Astrocyte (in vitro differentiated cells and primary cell): ENCODE data around the gene PYGB.

Source experiments
- EZH2 ChIP-seq: IDR thresholded peaks from 2 replicates; pipeline ENCODE4 v1.6.1; 2012; ENCODE audit warnings: mild to moderate bottlenecking, low read length, inconsistent platforms; ENCODE audit not compliant: insufficient read depth
- TF ChIP-seq, protein P1 (sequence below): IDR thresholded peaks from 2 replicates; pipeline ENCODE4 v1.5.1; 2011; ENCODE audit warnings: low read depth, mild to moderate bottlenecking, inconsistent platforms, low read length, moderate library complexity; ENCODE audit not compliant: insufficient read depth

- no peak for TF ChIP-seq EZH2
- TF ChIP-seq, protein P1, sequence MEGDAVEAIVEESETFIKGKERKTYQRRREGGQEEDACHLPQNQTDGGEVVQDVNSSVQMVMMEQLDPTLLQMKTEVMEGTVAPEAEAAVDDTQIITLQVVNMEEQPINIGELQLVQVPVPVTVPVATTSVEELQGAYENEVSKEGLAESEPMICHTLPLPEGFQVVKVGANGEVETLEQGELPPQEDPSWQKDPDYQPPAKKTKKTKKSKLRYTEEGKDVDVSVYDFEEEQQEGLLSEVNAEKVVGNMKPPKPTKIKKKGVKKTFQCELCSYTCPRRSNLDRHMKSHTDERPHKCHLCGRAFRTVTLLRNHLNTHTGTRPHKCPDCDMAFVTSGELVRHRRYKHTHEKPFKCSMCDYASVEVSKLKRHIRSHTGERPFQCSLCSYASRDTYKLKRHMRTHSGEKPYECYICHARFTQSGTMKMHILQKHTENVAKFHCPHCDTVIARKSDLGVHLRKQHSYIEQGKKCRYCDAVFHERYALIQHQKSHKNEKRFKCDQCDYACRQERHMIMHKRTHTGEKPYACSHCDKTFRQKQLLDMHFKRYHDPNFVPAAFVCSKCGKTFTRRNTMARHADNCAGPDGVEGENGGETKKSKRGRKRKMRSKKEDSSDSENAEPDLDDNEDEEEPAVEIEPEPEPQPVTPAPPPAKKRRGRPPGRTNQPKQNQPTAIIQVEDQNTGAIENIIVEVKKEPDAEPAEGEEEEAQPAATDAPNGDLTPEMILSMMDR: no peak
These were observed 53.6 kb downstream of the PYGB start for GRCh38 chr20:25301357-25301920.
